ENCODE measurements around the gene ZNF585A.
"Not testable (repeated sequence)": the region's sequence is repeated elsewhere in the genome, so short reads cannot be mapped to it uniquely, and the experiment has no call there.

ZNF585A gene

GRCh38 chr19:37172368-37173366, at the start of gene ZNF585A:
TSS of gene ZNF585A (minus strand) at chr19:37172695. CDS start at chr19:37169910, 2,785 bp downstream.
- in situ Hi-C loops (cut with HindIII; ENCODE audit: low pct_ligation_motif_present, low pct_unique_long_range_greater_than_20kb, low sequenced_read_pairs), result no loop called here

GRCh38 chr19:37221136-37221535, 48.6 kb upstream of the ZNF585A start:
- DNase-seq, result no peak
- in situ Hi-C loops (cut with HindIII; ENCODE audit: low pct_ligation_motif_present, low pct_unique_long_range_greater_than_20kb, low sequenced_read_pairs), result no loop called here

More at GRCh38 chr19:37172368-37173366, at the start of gene ZNF585A:
- peak; percentile 69 for DNase-seq

GRCh38 chr19:37220383-37220782, 47.9 kb upstream of the ZNF585A start:
- in situ Hi-C loops (cut with HindIII; ENCODE audit: low pct_ligation_motif_present, low pct_unique_long_range_greater_than_20kb, low sequenced_read_pairs), result no loop called here
- no peak for DNase-seq

GRCh38 chr19:37218592-37218935, 46.1 kb upstream of the ZNF585A start:
- in situ Hi-C loops (cut with HindIII; ENCODE audit: low pct_ligation_motif_present, low pct_unique_long_range_greater_than_20kb, low sequenced_read_pairs), result no loop called here
- DNase-seq, result no peak

GRCh38 chr19:37217775-37218591, 45.5 kb upstream of the ZNF585A start, which contains the start of gene ZNF383:
TSS of gene ZNF383 (plus strand) at chr19:37218214. CDS start at chr19:37230454, 12,240 bp downstream.
- in situ Hi-C loops (cut with HindIII; ENCODE audit: low pct_ligation_motif_present, low pct_unique_long_range_greater_than_20kb, low sequenced_read_pairs), result no loop called here

GRCh38 chr19:37217480-37217774, 44.9 kb upstream of the ZNF585A start:
- in situ Hi-C loops (cut with HindIII; ENCODE audit: low pct_ligation_motif_present, low pct_unique_long_range_greater_than_20kb, low sequenced_read_pairs), result no loop called here
- no peak for DNase-seq

More at GRCh38 chr19:37217775-37218591, 45.5 kb upstream of the ZNF585A start, which contains the start of gene ZNF383:
- no peak for DNase-seq

- no peak for DNase-seq
- in situ Hi-C loops (cut with HindIII; ENCODE audit: low pct_ligation_motif_present, low pct_unique_long_range_greater_than_20kb, low sequenced_read_pairs), result no loop called here
Observed at GRCh38 chr19:37197768-37198167, 25.3 kb upstream of the ZNF585A start.

- in situ Hi-C loops (cut with HindIII; ENCODE audit: low pct_ligation_motif_present, low pct_unique_long_range_greater_than_20kb, low sequenced_read_pairs); DNase-seq: not testable (repeated sequence)
Observed at GRCh38 chr19:37197115-37197514, 24.6 kb upstream of the ZNF585A start.

GRCh38 chr19:37195248-37195647, 22.8 kb upstream of the ZNF585A start:
- in situ Hi-C loops (cut with HindIII; ENCODE audit: low pct_ligation_motif_present, low pct_unique_long_range_greater_than_20kb, low sequenced_read_pairs), result not testable (repeated sequence)

GRCh38 chr19:37186071-37186470, 13.6 kb upstream of the ZNF585A start:
- DNase-seq; in situ Hi-C loops (cut with HindIII; ENCODE audit: low pct_ligation_motif_present, low pct_unique_long_range_greater_than_20kb, low sequenced_read_pairs): not testable (repeated sequence)

More at GRCh38 chr19:37195248-37195647, 22.8 kb upstream of the ZNF585A start:
- not testable (repeated sequence) for DNase-seq

GRCh38 chr19:37165635-37166034, 6.9 kb downstream of the ZNF585A start:
- in situ Hi-C loops (cut with HindIII; ENCODE audit: low pct_ligation_motif_present, low pct_unique_long_range_greater_than_20kb, low sequenced_read_pairs), result no loop called here
- DNase-seq, result no peak

- no peak for DNase-seq
- in situ Hi-C loops (cut with HindIII; ENCODE audit: low pct_ligation_motif_present, low pct_unique_long_range_greater_than_20kb, low sequenced_read_pairs), result no loop called here
Observed at GRCh38 chr19:37160153-37160552, 12.3 kb downstream of the ZNF585A start.

GRCh38 chr19:37148214-37148613, 24.3 kb downstream of the ZNF585A start:
- in situ Hi-C loops (cut with HindIII; ENCODE audit: low pct_ligation_motif_present, low pct_unique_long_range_greater_than_20kb, low sequenced_read_pairs), result no loop called here
- no peak for DNase-seq

- in situ Hi-C loops (cut with HindIII; ENCODE audit: low pct_ligation_motif_present, low pct_unique_long_range_greater_than_20kb, low sequenced_read_pairs), result no loop called here
Observed at GRCh38 chr19:37136111-37136510, 36.4 kb downstream of the ZNF585A start.

GRCh38 chr19:37128821-37129177, 43.7 kb downstream of the ZNF585A start:
- in situ Hi-C loops (cut with HindIII; ENCODE audit: low pct_ligation_motif_present, low pct_unique_long_range_greater_than_20kb, low sequenced_read_pairs), result no loop called here
- no peak for DNase-seq

More at GRCh38 chr19:37136111-37136510, 36.4 kb downstream of the ZNF585A start:
- DNase-seq, result no peak

- in situ Hi-C loops (cut with HindIII; ENCODE audit: low pct_ligation_motif_present, low pct_unique_long_range_greater_than_20kb, low sequenced_read_pairs), result no loop called here
Observed at GRCh38 chr19:37127999-37128820, 44.3 kb downstream of the ZNF585A start.

GRCh38 chr19:37122093-37122492, 50.4 kb downstream of the ZNF585A start:
- in situ Hi-C loops (cut with HindIII; ENCODE audit: low pct_ligation_motif_present, low pct_unique_long_range_greater_than_20kb, low sequenced_read_pairs); DNase-seq: not testable (repeated sequence)

More at GRCh38 chr19:37127999-37128820, 44.3 kb downstream of the ZNF585A start:
- no peak for DNase-seq

GRCh38 chr19:37114001-37114400, 58.5 kb downstream of the ZNF585A start:
- in situ Hi-C loops (cut with HindIII; ENCODE audit: low pct_ligation_motif_present, low pct_unique_long_range_greater_than_20kb, low sequenced_read_pairs), result no loop called here
- no peak for DNase-seq

All from ACHN (cell line).